Esophagus squamous epithelium (tissue), 4 donors: Measurements from ENCODE around the gene TFF2.

Experiments used
- POLR2A ChIP-seq, 4 donors: fragments of 450-650 bp; IDR thresholded peaks; one replicate each; pipeline ENCODE4 v1.6.1; 2017; ENCODE audit warnings: antibody characterized with exemption in 4 of 4, mild to moderate bottlenecking in 4 of 4, moderate library complexity in 3 of 4
- TF ChIP-seq, protein P1 (sequence below), 6 experiments: fragments of 450-650 bp in 4 of 6; fragments of 200-600 bp in 2 of 6; sonication (generic) in 2 of 6; IDR thresholded peaks; one replicate each; pipeline ENCODE4 v1.5.1; 2016 to 2019; ENCODE audit warnings: antibody characterized with exemption in 6 of 6, mild to moderate bottlenecking in 4 of 6, moderate library complexity in 4 of 6

DNA sequence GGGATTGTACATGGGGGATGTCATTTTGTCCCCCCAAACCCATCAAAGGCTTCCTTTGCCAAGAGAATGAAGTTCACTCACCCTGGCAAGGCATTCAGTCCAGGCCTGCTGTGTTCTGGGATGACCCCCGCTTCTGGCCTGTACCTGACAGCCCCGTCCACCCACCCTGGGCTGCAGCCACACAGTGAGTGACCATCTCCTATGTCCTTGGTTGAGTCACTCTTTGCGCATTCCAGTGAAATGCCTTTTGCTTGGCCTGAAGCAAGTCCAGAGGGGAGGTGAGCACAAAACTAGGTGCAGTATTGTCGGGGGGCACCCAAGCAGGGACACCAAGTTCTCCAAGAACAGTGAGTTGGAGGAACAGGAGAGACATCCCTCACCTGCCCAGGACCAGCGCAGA, 34.8 kb upstream of the TFF2 start:
- TF ChIP-seq, protein P1, sequence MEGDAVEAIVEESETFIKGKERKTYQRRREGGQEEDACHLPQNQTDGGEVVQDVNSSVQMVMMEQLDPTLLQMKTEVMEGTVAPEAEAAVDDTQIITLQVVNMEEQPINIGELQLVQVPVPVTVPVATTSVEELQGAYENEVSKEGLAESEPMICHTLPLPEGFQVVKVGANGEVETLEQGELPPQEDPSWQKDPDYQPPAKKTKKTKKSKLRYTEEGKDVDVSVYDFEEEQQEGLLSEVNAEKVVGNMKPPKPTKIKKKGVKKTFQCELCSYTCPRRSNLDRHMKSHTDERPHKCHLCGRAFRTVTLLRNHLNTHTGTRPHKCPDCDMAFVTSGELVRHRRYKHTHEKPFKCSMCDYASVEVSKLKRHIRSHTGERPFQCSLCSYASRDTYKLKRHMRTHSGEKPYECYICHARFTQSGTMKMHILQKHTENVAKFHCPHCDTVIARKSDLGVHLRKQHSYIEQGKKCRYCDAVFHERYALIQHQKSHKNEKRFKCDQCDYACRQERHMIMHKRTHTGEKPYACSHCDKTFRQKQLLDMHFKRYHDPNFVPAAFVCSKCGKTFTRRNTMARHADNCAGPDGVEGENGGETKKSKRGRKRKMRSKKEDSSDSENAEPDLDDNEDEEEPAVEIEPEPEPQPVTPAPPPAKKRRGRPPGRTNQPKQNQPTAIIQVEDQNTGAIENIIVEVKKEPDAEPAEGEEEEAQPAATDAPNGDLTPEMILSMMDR (IDR thresholded peaks at IDR 0.05) = no peak
- TF ChIP-seq POLR2A (IDR thresholded peaks at IDR 0.05) = no peak
